Stimulated activated CD4-positive, alpha-beta T cell treated with anti-CD3 and anti-CD28 coated beads, Interleukin-4, amount 100 ng/mL, for 48 hours (primary cell): Measurements from ENCODE around the gene MR1.
A peak's percentile ranks its signal among the peaks of the same experiment; 100 is the strongest.

Source experiments
- DNase-seq, 2 donors: peaks; one replicate each; pipeline ENCODE4 v3.0.0-alpha.2; 2020; ENCODE audit warnings: low read depth in 2 of 2

Gene MR1

DNA sequence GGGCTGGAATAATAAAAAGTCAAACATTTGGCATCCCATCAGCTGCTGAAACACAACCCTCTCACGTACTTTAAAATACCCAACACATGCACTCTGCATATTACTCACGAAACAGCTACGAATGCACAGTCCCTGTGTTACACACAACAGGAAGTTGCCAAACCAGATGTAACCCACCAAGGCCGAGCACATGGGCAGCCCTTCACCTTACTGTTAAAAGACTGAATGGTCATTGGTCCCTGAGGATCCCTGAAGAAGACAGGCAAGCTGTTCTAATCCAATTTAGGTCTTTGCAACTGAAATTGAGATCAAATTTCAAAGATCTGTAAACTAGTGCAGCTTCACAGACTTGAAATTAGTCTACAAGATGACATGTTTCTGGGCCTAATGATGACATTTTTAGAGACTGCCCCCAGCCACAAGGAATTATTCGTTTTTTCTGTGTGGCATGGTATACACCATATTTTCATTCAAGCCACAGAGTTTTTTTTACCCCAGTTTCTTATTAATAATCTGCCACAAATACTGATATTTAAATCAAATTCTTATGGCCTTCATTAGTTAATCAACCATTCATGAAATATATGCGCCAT, 29.1 kb downstream of the MR1 start:
- DNase-seq = no peak

DNA sequence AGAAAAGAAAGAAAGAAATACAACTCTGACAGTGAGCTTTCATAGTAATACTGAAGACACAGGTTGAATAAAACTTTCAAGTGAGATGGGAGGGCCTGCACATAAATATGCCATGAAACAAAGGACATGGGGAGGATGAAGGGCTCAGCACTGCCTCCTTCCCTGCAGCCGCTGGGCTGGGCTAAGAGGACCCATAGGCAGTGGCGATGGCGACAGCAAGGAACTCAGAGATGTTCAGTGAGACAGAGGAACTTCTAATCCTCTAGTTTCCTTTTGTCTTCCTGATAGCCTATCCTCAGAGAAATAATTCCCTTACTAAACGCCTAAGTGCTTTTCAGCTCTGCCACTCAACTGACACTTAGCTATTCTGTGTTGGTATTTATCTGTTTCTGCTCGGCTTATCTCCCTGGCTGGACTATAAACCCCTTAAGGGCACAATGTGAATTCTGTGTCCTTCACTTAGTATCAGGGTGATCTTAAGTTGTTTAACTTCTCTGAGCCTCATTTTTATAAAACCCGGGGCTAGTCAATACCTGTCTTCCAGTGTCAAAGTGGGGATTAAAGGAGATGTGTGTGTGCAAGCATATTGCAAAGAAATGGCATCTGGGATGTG, 30.3 kb downstream of the MR1 start:
- no peak for DNase-seq

DNA sequence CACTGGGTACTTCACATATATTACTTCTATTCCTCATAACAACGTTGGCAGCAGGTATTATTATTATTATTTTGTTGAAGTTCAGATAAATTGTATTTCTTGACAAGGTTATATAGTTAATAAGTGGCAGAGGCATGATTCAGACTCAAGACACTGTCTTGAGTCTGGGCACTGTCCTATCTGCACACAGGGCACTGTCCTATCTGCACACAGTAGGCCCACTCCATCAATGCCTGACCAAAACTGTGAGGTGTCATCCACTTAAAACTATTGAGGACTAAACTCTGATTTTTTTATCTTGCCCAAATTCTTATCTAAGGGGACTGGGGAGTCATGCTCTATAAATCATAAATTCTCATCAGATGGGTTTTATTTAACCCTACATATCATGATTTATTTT, 30.9 kb downstream of the MR1 start:
- no peak for DNase-seq

DNA sequence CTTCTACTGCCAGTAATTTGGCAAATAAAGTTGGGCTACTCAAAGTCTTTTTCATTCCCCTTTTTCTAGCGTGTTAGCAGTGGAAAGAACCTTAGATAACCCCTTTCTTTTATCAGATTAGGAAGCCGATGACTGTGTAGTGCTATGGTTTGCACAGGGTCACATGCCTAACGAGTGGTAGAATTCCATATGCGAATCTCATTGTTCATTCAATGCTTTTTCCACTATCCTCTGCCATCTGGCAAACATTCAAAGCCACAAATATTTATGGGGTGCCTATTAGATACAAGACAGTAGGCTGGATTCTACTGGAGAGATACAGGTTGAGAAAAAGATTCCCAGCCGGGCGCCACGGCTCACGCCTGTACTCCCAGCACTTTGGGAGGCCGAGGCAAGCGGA, 39.9 kb downstream of the MR1 start:
- no peak for DNase-seq

GRCh38 chr1:181075766-181076350, 42.1 kb downstream of the MR1 start:
- no peak for DNase-seq

DNA sequence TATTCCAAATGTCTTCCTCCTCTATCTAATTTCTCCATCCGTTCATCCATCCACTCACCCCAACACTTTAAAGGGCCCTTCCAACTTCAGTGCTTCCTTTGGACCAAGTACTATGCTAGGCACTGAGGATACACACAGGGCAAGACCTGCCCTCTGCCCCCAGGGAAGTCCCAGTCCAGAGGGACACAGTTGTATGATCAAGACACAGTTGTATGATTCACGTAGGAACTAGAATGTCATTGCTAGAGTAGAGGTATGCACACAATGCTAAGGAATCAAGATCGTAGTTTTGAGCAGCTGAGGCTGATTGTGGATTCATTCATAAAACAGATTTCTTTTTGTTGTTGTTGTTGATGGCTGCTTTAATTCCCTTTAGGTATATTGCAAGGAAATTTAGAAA, 43.1 kb downstream of the MR1 start:
- DNase-seq = no peak

DNA sequence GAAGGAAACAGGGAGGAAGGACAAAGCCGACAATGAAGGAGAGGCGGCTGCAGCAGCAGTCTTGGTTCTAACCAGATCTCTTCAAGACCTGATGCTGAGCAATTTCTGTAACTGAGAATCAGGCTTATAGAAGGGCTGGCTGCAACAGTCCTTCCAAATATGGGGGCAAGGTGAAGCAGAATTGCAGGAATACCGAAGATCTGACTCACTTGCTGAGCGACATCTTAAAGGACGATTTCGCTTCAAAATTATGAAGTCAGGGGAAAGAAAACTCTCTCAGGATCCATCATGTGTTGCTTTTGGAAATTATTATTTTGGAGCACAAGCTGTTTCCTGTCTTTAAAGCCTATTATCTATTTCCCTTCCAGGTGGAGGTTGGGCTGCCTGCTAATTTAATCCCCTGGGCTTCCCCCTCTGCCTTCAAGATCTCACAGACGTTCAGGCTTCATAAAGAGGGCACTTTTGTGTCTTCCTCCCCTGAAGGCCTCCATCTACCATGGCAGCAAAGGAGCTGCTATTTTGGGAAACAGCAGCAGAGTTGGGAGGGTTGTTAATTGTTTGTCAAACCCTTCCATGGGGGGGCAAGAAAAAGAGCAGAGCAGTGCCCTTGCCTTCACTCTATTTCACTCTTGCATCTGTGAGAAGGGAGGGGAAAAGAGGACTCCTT, 43.9 kb downstream of the MR1 start:
- no peak for DNase-seq

GRCh38 chr1:181079382-181079781, 45.6 kb downstream of the MR1 start:
- DNase-seq = no peak

GRCh38 chr1:181079920-181080319, 46.1 kb downstream of the MR1 start:
- no peak for DNase-seq

DNA sequence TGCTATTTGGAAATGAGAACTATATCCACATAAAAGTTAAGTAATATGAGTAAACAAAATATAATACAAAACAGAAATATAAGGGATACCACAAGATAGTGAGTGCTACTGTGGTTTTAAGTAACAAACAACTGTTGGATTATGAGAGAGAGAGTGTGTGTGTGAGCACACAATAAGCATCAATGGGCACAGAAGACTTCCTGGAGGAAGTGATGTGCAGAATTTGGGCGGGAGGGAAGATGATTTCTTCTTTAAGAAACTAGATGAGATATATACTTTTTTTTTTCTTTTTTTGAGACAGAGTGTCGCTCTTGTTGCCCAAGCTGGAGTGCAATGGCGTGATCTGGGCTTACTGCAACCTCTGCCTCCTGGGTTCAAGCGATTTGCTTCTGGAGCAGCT, 46.8 kb downstream of the MR1 start:
- no peak for DNase-seq

DNA sequence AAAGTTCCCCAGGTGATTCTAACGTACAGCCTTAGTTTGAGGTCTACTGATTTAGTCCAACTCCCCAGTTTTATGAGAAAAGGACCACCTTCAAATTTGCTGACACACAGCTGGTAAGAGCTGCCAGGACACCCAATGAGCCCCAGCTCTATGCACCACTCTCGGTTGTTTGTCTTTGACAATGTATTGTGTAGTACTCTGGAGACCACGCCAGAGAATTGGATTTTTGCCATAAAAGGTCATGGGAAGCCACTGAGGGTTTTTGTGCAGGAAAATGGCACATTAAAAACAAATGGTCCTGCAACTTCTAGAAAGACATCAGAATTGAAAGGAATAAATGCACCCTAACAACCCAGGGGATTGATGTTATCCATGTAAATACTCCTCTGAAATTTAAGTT, 47.6 kb downstream of the MR1 start:
- DNase-seq = no peak

GRCh38 chr1:181083842-181084605, 50.2 kb downstream of the MR1 start:
- DNase-seq = no peak

DNA sequence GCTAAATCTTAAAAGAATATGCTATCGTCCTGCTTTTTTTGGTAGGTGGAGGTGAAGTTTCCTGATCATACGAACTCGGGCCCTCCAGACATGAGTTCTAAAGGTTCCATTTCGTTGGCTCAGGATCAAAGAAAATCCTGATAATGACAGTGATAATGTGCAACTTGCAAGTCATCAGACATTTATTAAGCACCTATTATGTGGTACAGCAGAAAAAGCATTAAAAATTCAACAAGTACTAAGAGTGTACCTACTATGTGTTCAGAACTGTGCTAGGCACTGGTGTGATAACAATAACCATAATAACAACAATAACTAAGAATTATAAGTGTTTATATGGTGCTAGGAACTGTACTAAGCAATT, 50.8 kb downstream of the MR1 start:
- no peak for DNase-seq

DNA sequence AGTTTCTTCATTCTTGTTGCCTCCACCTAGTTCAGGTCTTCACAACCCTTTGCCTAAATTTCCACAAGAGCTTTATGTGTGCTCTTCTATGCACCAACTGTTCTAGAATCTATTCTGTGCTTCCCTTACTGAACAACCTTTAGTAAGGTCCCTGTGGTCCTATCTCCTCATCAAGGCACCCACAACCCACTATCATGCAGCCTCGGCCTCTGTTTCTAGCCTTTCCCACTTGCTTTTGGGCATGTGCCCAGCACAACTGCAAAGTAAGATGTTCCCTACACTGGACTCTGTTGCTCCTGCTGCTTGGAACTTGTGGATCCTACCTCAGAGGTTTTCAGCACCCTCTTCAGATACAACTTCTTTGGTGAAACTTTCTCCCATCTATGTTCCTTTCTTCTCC, 52.3 kb downstream of the MR1 start:
- DNase-seq = no peak

GRCh38 chr1:181086926-181087325, 53.1 kb downstream of the MR1 start:
- DNase-seq = no peak

GRCh38 chr1:181087400-181087901, 53.7 kb downstream of the MR1 start:
- DNase-seq = no peak

GRCh38 chr1:181088079-181089016, 54.6 kb downstream of the MR1 start, which contains the start of gene IER5:
TSS of gene IER5 (plus strand) at chr1:181088700. CDS start at chr1:181088903, 203 bp downstream.
- peak; percentile 92 to 93 for DNase-seq

- DNase-seq = peak in 1 of 2 donors; percentile 38
These were observed 55.4 kb downstream of the MR1 start for GRCh38 chr1:181089017-181089675.

- DNase-seq = peak; percentile 47 to 68
These were observed 56.1 kb downstream of the MR1 start for GRCh38 chr1:181089676-181090544.
